GM21360 (cell line): ENCODE results near the gene FBXO7.

Experiments used
- ATAC-seq: cut with Tn5 transposase; IDR thresholded peaks from one replicate; pipeline ENCODE4 v1.9.1; 2021; ENCODE audit warnings: mild to moderate bottlenecking, moderate library complexity; ENCODE audit not compliant: unreplicated experiment

FBXO7 gene

GRCh38 chr22:32489377-32489776 is 14.8 kb downstream of the FBXO7 start:
- ATAC-seq, result no peak

- ATAC-seq, result no peak
Measured at GRCh38 chr22:32490279-32490678, 15.7 kb downstream of the FBXO7 start.

GRCh38 chr22:32492111-32492510 is 17.5 kb downstream of the FBXO7 start:
- ATAC-seq, result no peak

- ATAC-seq, result no peak
Measured at GRCh38 chr22:32493551-32493950, 18.9 kb downstream of the FBXO7 start.

- no peak for ATAC-seq
Measured at GRCh38 chr22:32494971-32495370, 20.4 kb downstream of the FBXO7 start.

GRCh38 chr22:32499666-32500065 is 25.1 kb downstream of the FBXO7 start:
- no peak for ATAC-seq

- no peak for ATAC-seq
Measured at GRCh38 chr22:32501836-32502752, 27.5 kb downstream of the FBXO7 start.

GRCh38 chr22:32509045-32509444 is 34.4 kb downstream of the FBXO7 start:
- no peak for ATAC-seq

- ATAC-seq, result no peak
Measured at GRCh38 chr22:32511274-32511673, 36.7 kb downstream of the FBXO7 start.

- ATAC-seq, result no peak
Measured at GRCh38 chr22:32511776-32512175, 37.2 kb downstream of the FBXO7 start.

GRCh38 chr22:32512267-32512982 is 37.8 kb downstream of the FBXO7 start:
- no peak for ATAC-seq

GRCh38 chr22:32515084-32515483 is 40.5 kb downstream of the FBXO7 start:
- ATAC-seq, result no peak

GRCh38 chr22:32517488-32517887 is 42.9 kb downstream of the FBXO7 start:
- ATAC-seq, result no peak

- no peak for ATAC-seq
Measured at GRCh38 chr22:32517921-32518320, 43.3 kb downstream of the FBXO7 start.

- no peak for ATAC-seq
Measured at GRCh38 chr22:32518381-32518780, 43.8 kb downstream of the FBXO7 start.

GRCh38 chr22:32518848-32519247 is 44.2 kb downstream of the FBXO7 start:
- ATAC-seq, result no peak

- no peak for ATAC-seq
Measured at GRCh38 chr22:32520612-32521011, 46.0 kb downstream of the FBXO7 start.

- no peak for ATAC-seq
Measured at GRCh38 chr22:32522237-32522636, 47.6 kb downstream of the FBXO7 start.

- no peak for ATAC-seq
Measured at GRCh38 chr22:32527756-32528155, 53.1 kb downstream of the FBXO7 start.

- no peak for ATAC-seq
Measured at GRCh38 chr22:32528316-32528715, 53.7 kb downstream of the FBXO7 start.

GRCh38 chr22:32528984-32529982 is 54.7 kb downstream of the FBXO7 start:
- ATAC-seq, result no peak
